SK-N-SH treated with all-trans-retinoic acid at 6 μM for 48 hours (cell line): ENCODE measurements around the gene AQP3.

Experiments used
- ARNTL ChIP-seq: fragments of 450-650 bp; formaldehyde crosslinking; IDR thresholded peaks from 2 replicates; pipeline ENCODE4 v1.5.0; 2020; ENCODE audit warnings: low read depth, mild to moderate bottlenecking, moderate library complexity, borderline replicate concordance
- BACH2 ChIP-seq: fragments of 250-450 bp; sonication (Bioruptor Pico); IDR thresholded peaks from 2 replicates; pipeline ENCODE4 v1.9.0; 2021; ENCODE audit warnings: mild to moderate bottlenecking, borderline replicate concordance
- CREB5 ChIP-seq: fragments of 250-450 bp; sonication (Bioruptor Pico); IDR thresholded peaks from 2 replicates; pipeline ENCODE4 v1.5.1; 2020; ENCODE audit warnings: low read depth, mild to moderate bottlenecking, moderate library complexity
- RARB ChIP-seq: fragments of 250-450 bp; sonication (Bioruptor Pico); IDR thresholded peaks from 2 replicates; pipeline ENCODE4 v1.8.0; 2021; ENCODE audit warnings: mild to moderate bottlenecking, moderate library complexity
- ZFP30 ChIP-seq: fragments of 450-650 bp; formaldehyde crosslinking; IDR thresholded peaks from 2 replicates; pipeline ENCODE4 v1.5.0; 2022; ENCODE audit warnings: mild to moderate bottlenecking, moderate library complexity
- TF ChIP-seq, protein P1 (sequence below): fragments of 250-450 bp; sonication (Bioruptor Pico); IDR thresholded peaks from 2 replicates; pipeline ENCODE4 v1.5.0; 2020; ENCODE audit warnings: mild to moderate bottlenecking, moderate library complexity
- TF ChIP-seq, protein P2 (sequence below): fragments of 250-450 bp; sonication (Bioruptor Pico); IDR thresholded peaks from 2 replicates; pipeline ENCODE4 v1.5.1; 2021; ENCODE audit warnings: mild to moderate bottlenecking, moderate library complexity

DNA sequence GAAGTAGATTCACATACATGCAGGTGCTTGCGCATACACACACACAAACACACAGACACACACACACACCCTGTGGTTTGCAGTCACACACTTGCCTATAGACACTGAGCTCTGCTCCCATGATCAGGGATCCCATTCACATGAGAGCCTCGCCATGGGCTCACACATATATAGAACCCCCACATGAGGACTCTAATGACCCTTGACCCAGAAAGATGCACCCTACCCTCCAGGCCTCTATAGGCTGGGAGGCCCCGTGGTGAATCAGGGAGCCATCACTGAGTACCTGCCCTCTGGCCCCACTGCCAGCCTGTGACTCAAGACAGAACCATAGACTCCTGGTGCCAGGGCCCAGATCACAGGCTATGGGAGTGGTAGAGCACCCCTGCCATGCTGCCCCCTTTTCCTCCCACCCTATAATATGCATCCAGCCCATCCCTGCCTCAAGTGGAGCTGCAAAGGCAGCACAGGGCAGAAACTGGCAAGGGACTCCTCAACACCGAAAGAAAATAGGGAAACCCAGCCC, 3.3 kb upstream of the AQP3 start:
- TF ChIP-seq BACH2 (CRISPR knock-in tag) (no peak), CREB5 (no peak), RARB (CRISPR knock-in tag) (no peak), ZFP30 (CRISPR knock-in tag) (no peak), ARNTL (CRISPR knock-in tag) (no peak)
- TF ChIP-seq, protein P1, sequence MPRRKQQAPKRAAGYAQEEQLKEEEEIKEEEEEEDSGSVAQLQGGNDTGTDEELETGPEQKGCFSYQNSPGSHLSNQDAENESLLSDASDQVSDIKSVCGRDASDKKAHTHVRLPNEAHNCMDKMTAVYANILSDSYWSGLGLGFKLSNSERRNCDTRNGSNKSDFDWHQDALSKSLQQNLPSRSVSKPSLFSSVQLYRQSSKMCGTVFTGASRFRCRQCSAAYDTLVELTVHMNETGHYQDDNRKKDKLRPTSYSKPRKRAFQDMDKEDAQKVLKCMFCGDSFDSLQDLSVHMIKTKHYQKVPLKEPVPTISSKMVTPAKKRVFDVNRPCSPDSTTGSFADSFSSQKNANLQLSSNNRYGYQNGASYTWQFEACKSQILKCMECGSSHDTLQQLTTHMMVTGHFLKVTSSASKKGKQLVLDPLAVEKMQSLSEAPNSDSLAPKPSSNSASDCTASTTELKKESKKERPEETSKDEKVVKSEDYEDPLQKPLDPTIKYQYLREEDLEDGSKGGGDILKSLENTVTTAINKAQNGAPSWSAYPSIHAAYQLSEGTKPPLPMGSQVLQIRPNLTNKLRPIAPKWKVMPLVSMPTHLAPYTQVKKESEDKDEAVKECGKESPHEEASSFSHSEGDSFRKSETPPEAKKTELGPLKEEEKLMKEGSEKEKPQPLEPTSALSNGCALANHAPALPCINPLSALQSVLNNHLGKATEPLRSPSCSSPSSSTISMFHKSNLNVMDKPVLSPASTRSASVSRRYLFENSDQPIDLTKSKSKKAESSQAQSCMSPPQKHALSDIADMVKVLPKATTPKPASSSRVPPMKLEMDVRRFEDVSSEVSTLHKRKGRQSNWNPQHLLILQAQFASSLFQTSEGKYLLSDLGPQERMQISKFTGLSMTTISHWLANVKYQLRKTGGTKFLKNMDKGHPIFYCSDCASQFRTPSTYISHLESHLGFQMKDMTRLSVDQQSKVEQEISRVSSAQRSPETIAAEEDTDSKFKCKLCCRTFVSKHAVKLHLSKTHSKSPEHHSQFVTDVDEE (CRISPR knock-in tag), result no peak
- TF ChIP-seq, protein P2, sequence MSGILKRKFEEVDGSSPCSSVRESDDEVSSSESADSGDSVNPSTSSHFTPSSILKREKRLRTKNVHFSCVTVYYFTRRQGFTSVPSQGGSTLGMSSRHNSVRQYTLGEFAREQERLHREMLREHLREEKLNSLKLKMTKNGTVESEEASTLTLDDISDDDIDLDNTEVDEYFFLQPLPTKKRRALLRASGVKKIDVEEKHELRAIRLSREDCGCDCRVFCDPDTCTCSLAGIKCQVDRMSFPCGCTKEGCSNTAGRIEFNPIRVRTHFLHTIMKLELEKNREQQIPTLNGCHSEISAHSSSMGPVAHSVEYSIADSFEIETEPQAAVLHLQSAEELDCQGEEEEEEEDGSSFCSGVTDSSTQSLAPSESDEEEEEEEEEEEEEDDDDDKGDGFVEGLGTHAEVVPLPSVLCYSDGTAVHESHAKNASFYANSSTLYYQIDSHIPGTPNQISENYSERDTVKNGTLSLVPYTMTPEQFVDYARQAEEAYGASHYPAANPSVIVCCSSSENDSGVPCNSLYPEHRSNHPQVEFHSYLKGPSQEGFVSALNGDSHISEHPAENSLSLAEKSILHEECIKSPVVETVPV, result no peak
